ENCODE measurements around the gene SCFD2.

SCFD2 gene

GRCh38 chr4:52883183-52883621 is 482.7 kb downstream of the SCFD2 start:
- no peak for DNase-seq (ENCODE audit: low spot score)

GRCh38 chr4:52880994-52881393 is 484.9 kb downstream of the SCFD2 start:
- no peak for DNase-seq (ENCODE audit: low spot score)

GRCh38 chr4:52879471-52879870 is 486.4 kb downstream of the SCFD2 start:
- no peak for DNase-seq (ENCODE audit: low spot score)

- DNase-seq (ENCODE audit: low spot score), result no peak
Measured at GRCh38 chr4:52877694-52878093, 488.2 kb downstream of the SCFD2 start.

GRCh38 chr4:52877036-52877435 is 488.8 kb downstream of the SCFD2 start:
- no peak for DNase-seq (ENCODE audit: low spot score)

GRCh38 chr4:52876069-52876468 is 489.8 kb downstream of the SCFD2 start:
- no peak for DNase-seq (ENCODE audit: low spot score)

GRCh38 chr4:52874948-52875347 is 490.9 kb downstream of the SCFD2 start:
- no peak for DNase-seq (ENCODE audit: low spot score)

- DNase-seq (ENCODE audit: low spot score), result no peak
Measured at GRCh38 chr4:52873861-52874343, 492.0 kb downstream of the SCFD2 start.

- no peak for DNase-seq (ENCODE audit: low spot score)
Measured at GRCh38 chr4:52873191-52873590, 492.7 kb downstream of the SCFD2 start.

GRCh38 chr4:52870225-52870624 is 495.6 kb downstream of the SCFD2 start:
- no peak for DNase-seq (ENCODE audit: low spot score)

GRCh38 chr4:52869656-52870055 is 496.2 kb downstream of the SCFD2 start:
- no peak for DNase-seq (ENCODE audit: low spot score)

- no peak for DNase-seq (ENCODE audit: low spot score)
Measured at GRCh38 chr4:52869196-52869595, 496.7 kb downstream of the SCFD2 start.

GRCh38 chr4:52868133-52868532 is 497.7 kb downstream of the SCFD2 start:
- DNase-seq (ENCODE audit: low spot score), result no peak

GRCh38 chr4:52867163-52867562 is 498.7 kb downstream of the SCFD2 start:
- no peak for DNase-seq (ENCODE audit: low spot score)

- no peak for DNase-seq (ENCODE audit: low spot score)
Measured at GRCh38 chr4:52866734-52867133, 499.1 kb downstream of the SCFD2 start.

- no peak for DNase-seq (ENCODE audit: low spot score)
Measured at GRCh38 chr4:52865300-52865699, 500.6 kb downstream of the SCFD2 start.

GRCh38 chr4:52864793-52865192 is 501.1 kb downstream of the SCFD2 start:
- no peak for DNase-seq (ENCODE audit: low spot score)

- DNase-seq (ENCODE audit: low spot score), result no peak
Measured at GRCh38 chr4:52863324-52863723, 502.5 kb downstream of the SCFD2 start.

- DNase-seq (ENCODE audit: low spot score), result no peak
Measured at GRCh38 chr4:52862639-52863161, 503.2 kb downstream of the SCFD2 start.

- DNase-seq (ENCODE audit: low spot score), result peak; percentile 88
Measured at GRCh38 chr4:52861879-52862616, 503.8 kb downstream of the SCFD2 start, which contains the start of gene RASL11B. TSS of gene RASL11B (plus strand) at chr4:52862317. CDS start at chr4:52862508, 191 bp downstream.

- DNase-seq (ENCODE audit: low spot score), result no peak
Measured at GRCh38 chr4:52861171-52861823, 504.6 kb downstream of the SCFD2 start.

GRCh38 chr4:52860361-52860760 is 505.5 kb downstream of the SCFD2 start:
- DNase-seq (ENCODE audit: low spot score), result no peak

- DNase-seq (ENCODE audit: low spot score), result no peak
Measured at GRCh38 chr4:52856801-52857200, 509.1 kb downstream of the SCFD2 start.
